Hippocampal formation (tissue), 2 donors: ENCODE results near the gene SLC16A10.
A peak's percentile ranks its signal among the peaks of the same experiment; 100 is the strongest.
"Not testable (repeated sequence)": the region's sequence is repeated elsewhere in the genome, so short reads cannot be mapped to it uniquely, and the experiment has no call there.

Source experiments
- DNase-seq, 2 donors: peaks; one replicate each; lab custom pipeline; 2025; lab: John Stamatoyannopoulos, UW

The SLC16A10 gene

DNA sequence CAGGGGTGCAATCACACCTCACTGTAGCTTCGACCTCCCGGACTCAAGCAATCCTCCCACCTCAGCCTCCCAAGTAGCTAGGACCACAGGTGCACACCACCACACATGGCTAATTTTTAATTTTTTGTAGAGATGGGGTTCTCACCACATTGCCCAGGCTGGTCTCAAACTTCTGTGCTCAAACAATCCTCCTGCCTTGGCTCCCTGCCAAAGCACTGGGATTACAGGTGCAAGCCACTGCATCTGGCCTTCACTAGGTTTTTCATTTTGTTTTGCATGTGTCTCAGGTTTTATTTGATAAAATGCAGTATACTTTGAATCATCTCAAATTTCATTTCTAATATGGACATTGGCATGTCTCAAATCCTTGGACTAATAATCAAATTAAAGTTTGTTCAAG lies 98.7 kb downstream of the SLC16A10 start:
- no peak for DNase-seq

DNA sequence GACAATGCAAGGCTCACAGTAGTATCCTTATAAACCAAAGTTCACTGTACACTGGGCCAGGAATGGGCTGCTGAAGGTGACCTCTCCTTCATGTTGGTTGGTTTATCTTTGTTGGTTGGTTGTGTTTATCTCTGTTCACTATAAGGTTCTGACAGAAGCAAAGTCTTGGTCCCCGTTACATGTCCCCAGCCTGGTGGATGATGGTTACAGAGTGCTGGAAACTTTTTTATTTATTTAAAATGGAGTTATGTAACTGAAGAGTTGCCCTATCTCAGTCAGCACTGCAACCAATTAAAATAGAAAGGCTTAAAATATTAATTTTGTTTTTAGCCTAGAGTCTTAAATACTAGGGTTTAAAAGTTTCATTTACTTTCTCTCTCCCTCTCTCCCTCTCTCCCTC lies 100.6 kb downstream of the SLC16A10 start:
- DNase-seq: no peak

DNA sequence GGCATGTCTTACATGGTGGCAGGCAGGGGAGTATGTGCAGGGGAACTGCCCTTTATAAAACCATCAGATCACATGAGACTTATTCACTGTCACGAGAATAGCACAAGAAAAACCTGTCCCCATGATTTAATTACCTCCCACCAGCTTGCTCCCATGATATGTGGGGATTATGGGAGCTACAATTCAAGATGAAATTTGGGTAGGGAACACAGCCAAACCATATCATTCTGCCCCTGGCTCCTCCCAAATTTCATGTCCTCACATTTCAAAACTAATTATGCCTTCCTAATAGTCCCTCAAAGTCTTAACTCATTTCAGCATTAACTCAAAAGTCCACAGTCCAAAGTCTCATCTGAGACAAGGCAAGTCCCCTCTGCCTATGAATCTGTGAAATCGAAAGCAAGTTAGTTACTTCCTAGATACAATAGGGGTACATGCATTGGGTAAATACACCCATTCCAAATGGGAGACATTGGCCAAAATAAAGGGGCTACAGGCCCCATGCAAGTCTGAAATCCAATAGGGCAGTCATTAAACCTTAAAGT lies 102.4 kb downstream of the SLC16A10 start:
- DNase-seq: not testable (repeated sequence)

DNA sequence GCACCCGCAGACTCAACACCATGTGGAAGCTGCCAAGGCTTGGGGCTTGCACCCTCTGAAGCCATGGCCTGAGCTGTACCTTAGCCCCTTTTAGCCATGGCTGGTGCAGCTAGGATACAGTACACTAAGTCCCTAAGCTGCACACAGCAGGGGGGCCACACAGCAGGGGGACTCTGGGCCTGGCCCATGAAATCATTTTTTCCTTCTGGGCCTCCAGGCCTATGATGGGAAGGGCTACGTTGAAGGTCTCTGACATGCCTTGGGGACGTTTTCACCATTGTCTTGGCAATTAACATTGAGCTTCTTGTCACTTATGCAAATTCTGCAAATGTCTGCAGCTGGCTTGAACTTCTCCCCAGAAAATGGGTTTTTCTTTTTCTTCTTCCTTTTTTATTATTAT lies 103.3 kb downstream of the SLC16A10 start:
- no peak for DNase-seq

DNA sequence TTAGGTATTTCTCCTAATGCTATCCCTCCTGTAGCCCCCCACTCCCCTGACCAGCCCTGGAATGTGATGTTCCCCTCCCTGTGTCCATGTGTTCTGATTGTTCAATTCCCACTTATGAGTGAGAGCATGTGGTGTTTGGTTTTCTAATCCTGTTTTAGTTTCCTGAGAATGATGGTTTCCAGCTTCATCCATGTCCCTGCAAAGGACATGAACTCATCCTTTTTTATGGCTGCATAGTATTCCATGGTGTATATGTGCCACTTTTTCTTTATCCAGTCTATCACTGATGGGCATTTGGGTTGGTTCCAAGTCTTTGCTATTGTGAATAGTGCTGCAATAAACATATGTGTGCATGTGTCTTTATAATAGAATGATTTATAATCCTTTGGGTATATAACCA lies 103.8 kb downstream of the SLC16A10 start:
- DNase-seq: not testable (repeated sequence)

DNA sequence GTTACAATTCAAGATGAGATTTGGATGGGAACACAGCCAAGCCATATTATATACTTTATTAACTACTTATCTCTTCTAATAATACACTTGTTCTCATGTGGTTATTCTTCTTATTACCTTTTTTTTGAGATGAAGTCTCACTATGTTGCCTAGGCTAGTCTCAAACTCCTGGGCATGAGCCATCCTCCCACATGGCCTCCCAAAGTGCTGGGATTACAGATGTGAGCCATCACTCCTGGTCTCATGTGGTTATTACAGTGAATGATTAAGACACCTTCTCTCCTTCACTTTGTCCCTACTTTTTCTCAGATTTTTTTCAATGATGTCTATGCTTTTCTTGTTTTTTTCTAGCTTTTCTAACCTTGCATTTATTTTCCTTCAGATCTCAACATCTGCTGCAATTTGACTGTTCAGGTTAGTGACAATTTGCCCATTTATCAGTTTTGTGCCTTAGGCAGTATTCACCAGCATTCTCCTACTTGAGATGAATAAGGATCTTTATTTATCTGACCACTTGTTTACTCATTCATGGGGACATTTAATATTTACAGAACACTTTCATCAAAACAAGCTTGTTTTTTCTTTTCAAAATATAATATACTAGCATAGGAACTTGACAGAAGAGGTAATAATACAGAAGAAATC lies 105.7 kb downstream of the SLC16A10 start:
- DNase-seq: no peak

DNA sequence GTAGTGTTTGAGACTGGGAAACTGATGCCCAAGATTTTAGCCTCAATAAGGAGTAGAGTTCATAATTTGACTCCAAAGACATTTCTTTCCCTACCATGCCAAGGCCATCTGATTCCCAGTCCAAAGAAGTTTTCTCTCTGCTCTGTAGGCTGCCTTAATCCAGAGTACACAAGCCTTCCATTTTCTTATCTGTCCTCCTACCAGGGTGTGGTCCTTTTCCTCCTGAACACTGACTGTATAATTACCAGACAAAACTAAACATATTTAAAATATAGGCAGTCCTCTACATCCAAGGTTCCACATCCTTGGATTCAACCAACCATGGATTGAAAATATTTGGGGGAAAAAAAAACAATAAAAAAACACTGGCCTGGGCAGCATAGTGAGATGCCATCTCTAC lies 108.4 kb downstream of the SLC16A10 start:
- no peak for DNase-seq

DNA sequence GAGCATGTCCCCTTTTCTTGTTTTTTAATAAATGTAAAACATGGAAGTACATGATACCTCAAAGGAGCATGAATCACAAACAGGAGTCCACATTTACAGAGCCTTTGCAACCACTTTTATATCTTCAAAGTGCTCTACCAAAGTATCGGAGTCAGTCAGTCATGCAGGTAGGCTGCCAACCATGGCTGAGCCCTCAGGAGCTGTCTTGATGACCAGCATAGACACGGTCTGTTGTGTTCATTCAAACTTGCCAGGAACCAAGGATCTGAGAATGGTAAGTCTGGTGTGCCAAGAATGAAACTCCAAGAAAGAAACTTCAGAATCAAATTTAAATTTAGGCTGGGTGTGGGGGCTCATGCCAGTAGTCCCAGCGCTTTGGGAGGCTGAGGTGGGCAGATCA lies 111.5 kb downstream of the SLC16A10 start:
- no peak for DNase-seq

DNA sequence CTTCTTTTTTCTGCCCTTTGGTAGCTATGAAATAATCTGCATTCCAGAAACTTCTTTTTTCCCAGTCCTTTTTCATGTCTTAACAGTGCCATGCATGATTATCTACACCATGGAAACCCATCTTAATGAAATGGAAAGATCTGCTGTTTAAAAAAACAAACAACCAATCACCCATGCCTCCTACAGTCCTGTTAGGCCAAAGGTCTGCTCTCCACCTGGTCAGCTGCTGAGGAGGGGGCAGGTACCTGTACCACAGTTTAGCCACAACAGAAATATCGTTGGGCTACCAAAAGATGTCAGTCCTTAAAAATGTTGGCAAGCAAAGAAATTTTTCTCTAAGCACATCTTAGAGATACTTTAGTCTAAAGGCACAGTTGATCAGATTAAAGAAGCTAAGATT lies 112.6 kb downstream of the SLC16A10 start:
- DNase-seq: no peak

DNA sequence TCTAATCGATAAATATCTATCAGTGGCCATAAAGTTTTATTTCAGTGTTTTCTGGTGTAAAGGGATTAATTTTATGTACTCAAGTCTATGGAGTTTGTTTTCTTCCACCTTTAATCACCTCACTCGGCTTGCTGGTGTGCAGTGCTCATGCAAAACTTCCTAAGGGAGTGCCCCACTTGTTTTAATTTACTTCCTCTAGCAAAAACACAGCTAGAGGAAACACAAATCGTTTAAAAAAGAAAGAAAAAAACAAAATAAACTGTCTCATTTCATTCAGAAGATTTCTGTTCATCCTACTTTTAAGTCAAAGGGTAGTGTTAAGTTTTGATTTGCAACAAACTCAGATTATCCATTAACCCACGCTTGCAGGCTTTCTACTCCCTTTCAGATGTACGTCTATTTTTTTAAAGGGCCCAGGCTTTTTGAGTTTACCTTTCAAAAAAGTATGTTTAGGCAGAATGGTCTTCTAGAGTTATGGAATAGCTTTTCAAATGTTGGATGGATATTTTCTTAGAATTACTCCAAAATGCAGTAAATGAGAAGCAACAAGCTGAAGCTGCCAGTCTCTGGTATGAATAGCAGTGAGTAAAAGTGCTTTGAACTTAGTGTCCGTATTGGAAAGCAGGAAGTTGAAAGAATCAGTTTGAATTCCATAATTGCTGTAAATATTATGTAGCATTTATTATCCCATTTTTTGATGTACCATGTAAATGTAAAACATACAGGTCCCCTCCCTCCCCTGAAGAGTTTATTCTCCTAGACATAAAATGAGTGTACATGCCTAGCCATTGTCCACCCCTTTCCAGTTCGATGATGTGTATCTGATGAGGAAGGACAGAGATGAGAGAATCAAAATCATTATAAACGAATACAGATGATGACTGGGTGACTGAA lies 113.3 kb downstream of the SLC16A10 start:
- no peak for DNase-seq

DNA sequence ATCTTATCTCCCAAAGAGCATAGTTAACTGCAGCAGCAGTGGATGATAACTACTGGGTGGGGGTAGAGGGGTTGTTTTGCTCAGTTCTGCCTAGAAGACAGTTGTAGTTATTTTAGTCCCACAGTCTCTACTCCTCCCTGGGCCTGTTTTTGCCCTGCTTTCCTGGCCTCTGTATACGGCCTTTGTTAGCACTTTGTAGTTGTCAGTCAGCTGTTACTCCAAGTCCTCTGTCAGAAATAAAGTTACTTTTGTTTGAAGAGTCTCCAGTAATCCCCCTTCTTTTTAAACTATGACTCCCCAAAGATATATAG lies 113.9 kb downstream of the SLC16A10 start:
- no peak for DNase-seq

DNA sequence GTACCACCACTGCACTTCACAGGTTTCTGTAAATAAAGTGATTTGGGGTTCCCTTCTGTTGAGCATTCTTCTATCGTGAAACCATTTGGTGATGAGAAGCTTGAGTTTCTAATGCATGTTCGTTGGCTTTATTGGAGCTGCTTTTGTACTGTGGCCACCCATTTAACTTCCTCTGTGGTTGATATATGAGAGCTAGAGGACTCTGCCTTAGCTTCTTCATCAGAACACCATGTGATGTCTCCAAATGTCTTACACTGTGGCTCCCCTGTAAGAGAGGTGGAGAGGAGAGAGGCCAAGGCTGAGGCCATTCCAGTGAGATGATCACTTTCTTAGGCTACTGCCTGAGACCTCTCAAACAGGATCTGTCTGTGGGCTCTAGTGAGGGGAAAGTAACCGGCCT lies 114.5 kb downstream of the SLC16A10 start:
- no peak for DNase-seq

DNA sequence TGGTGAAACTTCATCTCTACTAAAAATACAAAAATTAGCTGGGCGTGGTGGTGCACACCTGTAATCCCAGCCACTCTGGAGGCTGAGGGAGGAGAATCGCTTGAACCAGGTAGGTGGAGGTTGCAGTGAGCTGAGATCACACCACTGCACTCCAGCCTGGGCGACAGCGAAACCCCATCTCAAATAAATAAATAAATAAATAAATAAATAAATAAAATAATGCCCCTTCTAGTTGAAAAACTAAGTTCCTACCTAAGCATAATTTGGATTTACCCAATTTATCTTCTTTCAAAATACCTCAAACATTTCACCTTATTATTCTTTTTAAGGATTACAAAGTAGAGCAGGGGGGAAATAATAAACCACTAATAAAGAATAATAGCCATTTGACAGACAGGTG lies 116.2 kb downstream of the SLC16A10 start:
- DNase-seq: not testable (repeated sequence)

DNA sequence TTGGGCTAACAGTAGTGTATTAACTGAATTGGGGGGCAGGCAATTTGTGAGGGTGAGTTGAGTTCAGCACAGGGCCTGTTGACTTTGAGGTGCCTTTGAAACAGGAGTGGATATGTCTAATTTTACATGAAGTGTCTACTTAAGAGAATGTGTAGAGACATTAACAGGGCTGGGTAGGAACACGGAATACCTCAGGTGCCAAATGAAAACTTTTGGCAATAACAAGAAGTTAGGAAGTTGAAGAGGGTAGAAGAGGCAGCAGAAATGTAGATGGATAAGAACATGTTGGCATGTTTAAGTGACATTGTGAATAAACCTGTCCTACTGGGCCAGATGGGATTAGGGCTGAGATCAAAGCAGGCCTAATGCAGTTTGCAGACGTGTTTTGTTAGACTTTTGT lies 117.0 kb downstream of the SLC16A10 start:
- DNase-seq: no peak

DNA sequence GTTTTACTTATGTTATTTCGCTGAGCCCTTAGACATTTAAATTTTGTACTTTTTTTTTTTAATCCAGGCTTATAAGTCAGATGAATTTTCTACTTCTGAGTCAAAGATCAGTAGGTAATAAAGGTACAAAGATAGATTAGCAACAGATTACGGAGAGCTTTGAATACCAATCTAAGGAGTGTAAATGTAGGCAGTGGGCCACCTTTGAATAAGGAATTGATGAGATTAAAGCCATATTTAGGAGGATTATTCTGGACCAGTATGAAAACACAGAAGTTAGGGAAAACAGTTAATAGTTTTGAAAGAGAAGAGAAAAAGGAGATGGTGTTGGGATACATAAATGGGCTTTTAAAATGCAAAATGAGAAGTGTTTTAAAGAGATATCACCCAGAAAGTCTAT lies 117.6 kb downstream of the SLC16A10 start:
- no peak for DNase-seq

DNA sequence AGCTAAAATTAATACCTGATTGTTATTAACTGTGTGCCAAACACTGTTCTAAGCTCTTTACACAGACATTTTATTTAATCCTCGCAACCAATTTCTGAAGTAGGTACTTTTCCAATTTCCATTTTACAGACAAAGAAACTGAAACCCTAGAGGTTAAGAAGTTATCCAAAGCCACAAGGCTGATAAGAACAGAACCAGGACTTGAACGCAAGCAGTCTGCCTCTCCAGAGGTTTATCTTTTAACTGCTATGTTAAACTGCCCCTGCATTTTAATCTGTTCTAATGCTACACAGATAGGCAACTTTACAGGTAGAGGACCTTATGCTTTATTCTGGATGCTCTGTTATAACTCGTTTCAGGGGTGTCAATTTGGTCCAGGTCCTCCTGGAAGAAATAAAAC lies 118.2 kb downstream of the SLC16A10 start:
- no peak for DNase-seq

DNA sequence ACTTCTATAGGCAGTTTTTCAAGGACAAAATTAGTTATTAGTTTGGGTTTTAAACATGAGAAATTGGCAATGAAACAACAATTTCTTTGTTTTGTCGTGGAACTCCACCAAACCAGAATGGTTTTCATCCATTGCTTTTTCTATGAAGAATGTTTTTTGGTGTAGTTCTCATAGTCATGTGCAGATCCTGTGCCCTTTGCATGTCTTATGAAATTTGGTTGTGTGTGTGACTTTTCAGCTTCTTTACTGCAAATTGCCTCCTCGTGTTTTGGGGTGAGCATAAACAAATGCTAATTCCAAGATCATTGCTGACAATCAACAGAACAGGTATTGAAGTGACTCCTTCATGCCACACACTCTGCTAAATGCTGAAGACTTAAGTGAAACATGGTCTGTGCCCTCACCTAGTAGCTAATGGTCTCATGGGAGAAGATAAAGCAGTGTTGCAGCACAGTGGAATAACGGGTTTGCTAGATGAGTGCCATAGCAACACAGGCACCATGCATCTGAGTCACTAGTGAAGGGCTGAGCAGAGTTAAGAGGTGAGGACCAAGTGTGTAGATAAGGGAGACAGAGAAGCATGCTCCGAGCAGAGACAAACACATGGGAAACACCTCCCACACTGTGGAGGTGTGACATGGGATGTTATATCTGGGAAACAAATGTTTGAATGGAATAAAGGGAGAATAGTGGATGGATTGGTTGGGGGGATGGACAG lies 120.0 kb downstream of the SLC16A10 start:
- DNase-seq: no peak

DNA sequence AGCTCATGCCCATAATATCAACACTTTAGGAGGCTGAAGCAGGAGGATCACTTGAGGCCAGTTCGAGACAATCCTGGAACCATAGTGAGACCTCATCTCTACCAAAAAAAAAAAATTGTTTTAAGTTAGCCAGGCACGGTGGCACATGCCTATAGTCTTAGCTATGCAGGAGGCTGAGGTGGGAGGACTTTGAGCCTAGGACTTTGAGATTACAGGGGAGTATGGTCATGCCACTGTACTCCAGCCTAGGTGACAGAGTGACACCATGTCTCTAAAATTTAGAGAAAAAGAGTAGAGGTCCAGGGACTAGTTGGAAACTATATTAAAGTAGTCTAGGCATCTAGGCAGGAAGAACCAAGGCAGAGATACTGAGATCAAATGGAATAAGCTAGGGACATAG lies 121.6 kb downstream of the SLC16A10 start:
- no peak for DNase-seq

DNA sequence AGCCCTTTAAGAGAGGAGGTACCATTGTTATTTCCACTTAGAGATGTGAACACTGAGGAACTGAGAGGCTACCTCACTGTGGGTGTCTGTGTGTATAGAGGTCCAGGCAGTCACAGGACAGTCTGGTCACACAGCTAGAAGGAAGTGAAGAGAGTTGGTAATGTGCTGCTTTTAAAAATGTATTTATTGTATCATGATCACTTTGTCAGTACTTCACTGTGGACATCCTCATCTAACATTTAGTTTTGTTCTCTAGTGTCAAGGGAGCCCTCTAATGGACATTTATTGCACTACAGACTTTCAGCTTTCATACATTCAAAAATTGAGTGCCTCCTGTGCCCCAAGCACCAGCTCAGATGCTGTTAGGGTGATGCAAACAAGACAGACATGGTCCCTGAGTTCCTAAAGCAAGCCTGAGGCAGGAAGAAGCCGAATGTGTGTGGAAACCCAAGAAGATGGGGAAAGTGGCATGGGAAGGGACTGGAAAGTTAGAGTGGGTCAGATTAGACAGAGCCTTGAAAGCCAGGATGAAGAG lies 123.0 kb downstream of the SLC16A10 start:
- DNase-seq: peak in 1 of 2 donors; percentile 63

DNA sequence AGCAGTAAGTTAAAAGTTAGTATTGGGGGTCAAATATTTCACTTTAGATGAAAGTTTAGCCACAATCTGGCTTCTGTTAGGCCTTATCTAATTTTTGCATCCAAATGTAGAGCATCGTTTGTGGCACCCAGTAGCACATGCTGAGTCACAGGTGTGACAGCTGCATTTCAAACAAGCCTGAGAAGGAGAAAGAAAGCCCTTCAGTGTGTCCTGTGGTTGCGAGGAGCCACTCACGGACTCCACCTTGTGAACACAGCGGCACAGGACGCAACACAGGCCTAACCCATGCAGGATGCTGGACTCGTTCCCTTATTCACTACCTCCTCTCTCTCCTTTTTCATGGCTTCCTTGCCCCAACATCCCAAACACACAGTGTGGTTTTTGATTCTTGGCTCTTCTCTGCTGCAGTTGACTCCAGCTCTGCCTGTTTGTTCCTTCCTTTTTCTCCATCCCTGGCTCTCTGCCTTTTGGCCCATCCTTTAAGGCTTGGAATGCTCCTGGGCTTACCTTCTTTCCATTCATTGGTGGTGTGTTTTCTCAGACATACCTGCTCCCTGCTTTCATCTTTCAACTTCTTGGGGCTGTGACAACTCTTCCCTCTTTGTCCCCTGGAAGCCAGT lies 124.2 kb downstream of the SLC16A10 start:
- DNase-seq: no peak

DNA sequence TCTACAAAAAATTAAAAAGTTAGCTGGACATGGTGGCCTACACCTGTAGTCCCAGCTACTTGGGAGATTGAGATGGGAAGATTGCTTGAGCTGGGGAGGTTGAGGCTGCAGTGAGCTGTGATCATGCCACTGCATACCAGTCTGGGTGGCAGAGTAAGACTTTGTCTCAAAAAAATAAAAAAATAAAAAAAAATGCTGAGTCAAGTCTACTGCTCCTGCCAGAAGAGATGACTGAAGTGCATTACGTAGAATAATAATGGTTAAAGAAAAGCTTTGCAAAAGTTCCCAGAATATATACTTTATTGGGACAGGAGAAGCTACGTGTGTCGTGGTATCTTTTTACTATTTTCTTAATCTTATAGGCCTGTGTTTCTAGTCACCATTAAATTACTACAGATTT lies 125.3 kb downstream of the SLC16A10 start:
- DNase-seq: no peak

DNA sequence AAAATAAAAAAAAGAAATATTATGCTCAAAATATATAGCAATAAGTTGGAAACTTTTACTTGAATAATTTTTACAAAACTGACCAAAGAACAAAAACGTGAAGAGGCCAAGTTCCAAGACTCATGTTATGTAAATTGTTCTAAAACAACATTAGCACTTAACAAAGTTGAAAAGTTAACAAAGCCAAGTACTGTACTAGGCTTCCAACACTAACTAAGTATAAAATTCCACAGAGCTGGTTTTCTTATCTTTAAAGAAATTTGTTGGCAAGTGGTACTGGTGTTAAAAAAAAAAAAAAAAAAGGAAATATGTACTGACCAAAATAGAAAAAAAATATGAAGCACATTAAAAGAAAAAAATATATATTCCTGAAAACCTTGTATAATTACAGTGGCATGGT lies 127.8 kb downstream of the SLC16A10 start:
- DNase-seq: no peak
